Osteoblast (primary cell): Measurements from ENCODE around the gene EYS. TPM values are rescaled to one million over a fixed set of nuclear protein-coding genes. Genes with fewer than 3 reads are reported as not detected.

Source experiments
- DNase-seq: peaks from one replicate; pipeline ENCODE4 v3.0.0; 2011; ENCODE audit warnings: low spot score, mixed read lengths; ENCODE audit not compliant: insufficient read length; ENCODE audit errors: missing footprints
- H2AFZ ChIP-seq: 2 replicates; pipeline ENCODE4 v1.6.0; 2011; ENCODE audit warnings: mild to moderate bottlenecking, low read length
- H3K27ac ChIP-seq: 2 replicates; pipeline ENCODE4 v1.5.1; 2011; ENCODE audit warnings: mild to moderate bottlenecking, low read depth, low read length, moderate library complexity
- H3K27me3 ChIP-seq: 2 replicates; pipeline ENCODE4 v1.6.0; 2012; ENCODE audit warnings: mild to moderate bottlenecking, control low read depth, inconsistent platforms, low read length, moderate library complexity; ENCODE audit not compliant: insufficient read depth
- H3K36me3 ChIP-seq: 2 replicates; pipeline ENCODE4 v1.5.1; 2011; ENCODE audit warnings: mild to moderate bottlenecking, low read length, control low read depth, moderate library complexity; ENCODE audit not compliant: insufficient read depth
- H3K4me1 ChIP-seq: 2 replicates; pipeline ENCODE4 v1.5.1; 2011; ENCODE audit warnings: mild to moderate bottlenecking, low read length, control low read depth, moderate library complexity; ENCODE audit not compliant: insufficient read depth
- H3K4me2 ChIP-seq: 2 replicates; pipeline ENCODE4 v1.6.0; 2011; ENCODE audit warnings: mild to moderate bottlenecking, low read length; ENCODE audit not compliant: insufficient read depth
- H3K4me3 ChIP-seq: fragments of 200-600 bp; sonication (generic); 3 replicates; pipeline ENCODE4 v1.5.1; 2012; ENCODE audit warnings: mild to moderate bottlenecking, low read length, inconsistent platforms; ENCODE audit not compliant: insufficient read depth
- H3K79me2 ChIP-seq: 2 replicates; pipeline ENCODE4 v1.6.0; 2012; ENCODE audit warnings: mild to moderate bottlenecking, low read length, control low read depth, inconsistent platforms; ENCODE audit not compliant: insufficient read depth
- H3K9me3 ChIP-seq: 2 replicates; pipeline ENCODE4 v1.5.1; 2011; ENCODE audit warnings: low read depth, low read length, control low read depth
- H4K20me1 ChIP-seq: 2 replicates; pipeline ENCODE4 v1.6.0; 2012; ENCODE audit warnings: mild to moderate bottlenecking, low read length, control low read depth; ENCODE audit not compliant: insufficient read depth
- total RNA-seq: library from RNA; depleted of rRNA; stranded (reverse); fragments of >200 nt; gene quantifications from 2 replicates; pipeline ENCODE4 v1.2.3, GENCODE V29; 2012
- TF ChIP-seq, protein P1 (sequence below): IDR thresholded peaks from 2 replicates; pipeline ENCODE4 v1.5.1; 2011; ENCODE audit warnings: mild to moderate bottlenecking, low read depth, low read length, moderate library complexity; ENCODE audit errors: extremely low read depth

Gene EYS
- total RNA-seq, 1 donor: under 0.01 TPM

DNA sequence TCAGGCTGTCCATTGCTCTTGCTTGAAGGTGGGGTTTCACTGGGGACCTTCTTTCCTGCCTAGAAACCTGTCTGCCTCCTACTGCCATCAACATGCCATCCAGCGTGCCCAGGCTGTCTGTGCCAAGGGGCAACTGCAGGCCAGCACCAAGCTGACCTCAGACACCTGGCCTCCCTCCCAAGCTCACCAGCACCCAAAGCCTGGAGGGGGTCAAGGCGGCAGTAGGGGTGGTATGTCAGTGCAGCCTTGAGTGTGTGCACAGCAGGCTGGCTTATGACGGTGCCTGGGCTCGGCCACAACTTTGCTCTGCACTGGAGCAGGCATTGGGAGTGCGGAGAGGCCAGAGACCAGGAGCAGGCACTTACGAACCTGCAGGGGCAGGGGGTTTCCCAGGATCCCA is 149.0 kb downstream of the EYS start:
- Histone ChIP-seq H3K4me2 (no peak overlapping the region), H3K27me3 (no peaks in the 10 kb centered on the region), H3K27ac (no peak overlapping the region), H3K36me3 (no peaks in the 10 kb centered on the region), H3K79me2 (no peaks in the 10 kb centered on the region), H3K4me1 (no peaks in the 10 kb centered on the region), H3K9me3 (peaks cover 4% of the 10 kb centered on the region), H3K4me3 (no peak overlapping the region), H4K20me1 (no peaks in the 10 kb centered on the region), H2AFZ (no peak overlapping the region)
- TF ChIP-seq, protein P1, sequence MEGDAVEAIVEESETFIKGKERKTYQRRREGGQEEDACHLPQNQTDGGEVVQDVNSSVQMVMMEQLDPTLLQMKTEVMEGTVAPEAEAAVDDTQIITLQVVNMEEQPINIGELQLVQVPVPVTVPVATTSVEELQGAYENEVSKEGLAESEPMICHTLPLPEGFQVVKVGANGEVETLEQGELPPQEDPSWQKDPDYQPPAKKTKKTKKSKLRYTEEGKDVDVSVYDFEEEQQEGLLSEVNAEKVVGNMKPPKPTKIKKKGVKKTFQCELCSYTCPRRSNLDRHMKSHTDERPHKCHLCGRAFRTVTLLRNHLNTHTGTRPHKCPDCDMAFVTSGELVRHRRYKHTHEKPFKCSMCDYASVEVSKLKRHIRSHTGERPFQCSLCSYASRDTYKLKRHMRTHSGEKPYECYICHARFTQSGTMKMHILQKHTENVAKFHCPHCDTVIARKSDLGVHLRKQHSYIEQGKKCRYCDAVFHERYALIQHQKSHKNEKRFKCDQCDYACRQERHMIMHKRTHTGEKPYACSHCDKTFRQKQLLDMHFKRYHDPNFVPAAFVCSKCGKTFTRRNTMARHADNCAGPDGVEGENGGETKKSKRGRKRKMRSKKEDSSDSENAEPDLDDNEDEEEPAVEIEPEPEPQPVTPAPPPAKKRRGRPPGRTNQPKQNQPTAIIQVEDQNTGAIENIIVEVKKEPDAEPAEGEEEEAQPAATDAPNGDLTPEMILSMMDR: no peak
- DNase-seq: no peak

DNA sequence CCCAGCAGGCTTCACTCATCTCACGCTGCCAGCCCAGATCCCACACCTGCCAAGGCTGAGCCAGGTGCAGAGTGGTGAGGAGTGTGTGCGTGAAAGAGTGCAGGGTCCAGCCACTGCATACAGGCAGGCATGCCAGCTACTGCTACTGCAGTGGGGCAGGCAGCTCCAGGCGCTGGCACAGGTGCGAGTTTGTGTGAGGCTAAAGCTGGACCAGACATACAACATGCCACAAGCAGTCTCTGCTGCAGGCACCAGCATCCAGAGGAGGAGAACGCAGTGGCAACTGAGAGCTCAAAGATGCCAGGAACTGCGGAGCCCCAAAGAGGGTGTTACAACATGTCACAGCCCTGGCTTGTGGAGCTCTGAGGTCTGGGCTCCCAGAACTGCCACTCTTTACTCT is 149.8 kb downstream of the EYS start:
- Histone ChIP-seq H3K4me2 (no peak overlapping the region), H3K79me2 (no peaks in the 10 kb centered on the region), H4K20me1 (no peaks in the 10 kb centered on the region), H3K36me3 (no peaks in the 10 kb centered on the region), H3K9me3 (peaks cover 4% of the 10 kb centered on the region), H3K27ac (no peak overlapping the region), H3K4me1 (no peaks in the 10 kb centered on the region), H3K4me3 (no peak overlapping the region), H2AFZ (no peak overlapping the region), H3K27me3 (no peaks in the 10 kb centered on the region)
- TF ChIP-seq, protein P1: no peak
- DNase-seq: no peak

DNA sequence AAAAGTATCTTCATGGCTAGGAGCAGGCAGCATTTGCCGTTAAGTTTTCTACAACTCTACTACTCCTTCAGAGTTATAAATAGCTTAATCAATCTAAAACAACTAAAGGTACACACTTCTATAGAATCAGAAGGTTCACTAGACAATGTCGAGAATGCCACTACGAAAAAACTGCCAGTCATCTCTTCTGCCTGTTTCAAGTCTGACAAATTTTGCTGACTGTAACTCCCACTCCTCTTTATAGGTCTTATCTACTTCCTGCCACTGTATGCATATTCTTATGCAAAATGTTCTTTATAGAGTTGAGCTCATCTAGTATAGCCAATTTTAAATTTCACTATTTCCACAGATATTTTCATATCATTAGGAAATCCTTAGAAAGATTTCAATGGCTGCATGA is 160.1 kb downstream of the EYS start:
- Histone ChIP-seq H3K4me2 (no peak overlapping the region), H3K36me3 (no peaks in the 10 kb centered on the region)

DNA sequence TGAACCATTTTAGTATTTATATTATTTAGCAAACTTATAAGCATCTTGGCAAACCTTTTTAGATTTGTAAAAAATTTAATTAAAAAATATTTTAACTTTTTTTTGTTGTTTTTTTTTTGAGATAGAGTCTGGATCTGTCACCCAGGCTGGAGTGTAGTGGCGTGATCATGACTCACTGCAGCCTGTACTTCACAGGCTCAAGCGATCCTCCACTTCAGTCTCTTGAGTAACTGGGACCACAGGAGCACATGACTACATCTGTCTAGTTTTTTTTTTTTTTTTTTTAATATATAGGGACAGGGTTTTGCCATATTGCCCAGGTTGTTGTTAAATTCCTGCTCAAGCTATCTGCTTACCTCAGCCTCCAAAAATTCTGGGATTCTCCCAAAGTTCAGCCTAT is 161.1 kb downstream of the EYS start:
- Histone ChIP-seq H3K4me1 (no peaks in the 10 kb centered on the region), H3K36me3 (no peaks in the 10 kb centered on the region), H3K4me3 (no peak overlapping the region), H3K4me2 (no peak overlapping the region), H3K27me3 (no peaks in the 10 kb centered on the region), H3K9me3 (peaks cover 1% of the 10 kb centered on the region), H2AFZ (no peak overlapping the region), H3K79me2 (no peaks in the 10 kb centered on the region), H4K20me1 (no peaks in the 10 kb centered on the region), H3K27ac (no peak overlapping the region)
- TF ChIP-seq, protein P1: no peak
- DNase-seq: no peak

More for the DNA sequence above, 160.1 kb downstream of the EYS start:
- Histone ChIP-seq H3K4me3 (no peak overlapping the region), H3K27me3 (no peaks in the 10 kb centered on the region), H4K20me1 (no peaks in the 10 kb centered on the region), H3K79me2 (no peaks in the 10 kb centered on the region), H3K4me1 (no peaks in the 10 kb centered on the region), H3K9me3 (peaks cover 1% of the 10 kb centered on the region), H2AFZ (no peak overlapping the region), H3K27ac (no peak overlapping the region)
- no peak for DNase-seq
- TF ChIP-seq, protein P1: no peak
